ENCODE data around the gene SLC10A2. TPM values are rescaled to one million over a fixed set of nuclear protein-coding genes. Genes with fewer than 3 reads are reported as not detected.

The SLC10A2 gene
- total RNA-seq, 1 experiment from 2014 or later, result not detected

DNA sequence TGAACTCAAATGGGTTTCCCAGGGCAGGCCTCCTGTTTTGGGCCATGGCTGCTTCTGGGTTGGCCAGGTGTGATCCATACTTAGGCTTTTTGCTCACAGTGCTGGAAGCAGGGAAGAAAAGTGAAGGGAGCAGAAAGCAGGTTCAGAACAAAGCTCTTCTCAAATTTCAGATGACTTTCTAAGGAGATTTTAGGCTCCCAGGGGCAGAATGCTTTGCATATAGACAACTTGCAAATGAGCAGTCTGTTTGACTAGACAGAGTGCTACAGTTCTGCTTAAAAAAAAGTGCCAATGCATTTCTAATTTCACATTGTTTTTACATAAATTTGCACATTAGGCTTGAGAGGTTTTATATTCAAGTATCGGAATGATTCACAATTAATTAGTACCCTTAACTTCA lies 2.6 kb upstream of the SLC10A2 start:
- H3K36me3 ChIP-seq (replicated peaks; ENCODE audit: control insufficient read depth, insufficient read depth, low read length), result no peaks in the 10 kb centered on the region
- H3K27me3 ChIP-seq (ENCODE audit: control insufficient read depth, insufficient read depth, low read length), result no peaks in the 10 kb centered on the region
- DNase-seq, result peak; percentile 1
- H3K4me3 ChIP-seq (ENCODE audit: insufficient read depth, low read depth, low read length), result no peak overlapping the region

GRCh38 chr13:103067751-103068555 lies 1.7 kb upstream of the SLC10A2 start:
- no peak overlapping the region for H3K4me3 ChIP-seq (ENCODE audit: insufficient read depth, low read depth, low read length)
- H3K27me3 ChIP-seq (ENCODE audit: control insufficient read depth, insufficient read depth, low read length), result no peaks in the 10 kb centered on the region
- peak; percentile 36 for DNase-seq
- no peaks in the 10 kb centered on the region for H3K36me3 ChIP-seq (replicated peaks; ENCODE audit: control insufficient read depth, insufficient read depth, low read length)

DNA sequence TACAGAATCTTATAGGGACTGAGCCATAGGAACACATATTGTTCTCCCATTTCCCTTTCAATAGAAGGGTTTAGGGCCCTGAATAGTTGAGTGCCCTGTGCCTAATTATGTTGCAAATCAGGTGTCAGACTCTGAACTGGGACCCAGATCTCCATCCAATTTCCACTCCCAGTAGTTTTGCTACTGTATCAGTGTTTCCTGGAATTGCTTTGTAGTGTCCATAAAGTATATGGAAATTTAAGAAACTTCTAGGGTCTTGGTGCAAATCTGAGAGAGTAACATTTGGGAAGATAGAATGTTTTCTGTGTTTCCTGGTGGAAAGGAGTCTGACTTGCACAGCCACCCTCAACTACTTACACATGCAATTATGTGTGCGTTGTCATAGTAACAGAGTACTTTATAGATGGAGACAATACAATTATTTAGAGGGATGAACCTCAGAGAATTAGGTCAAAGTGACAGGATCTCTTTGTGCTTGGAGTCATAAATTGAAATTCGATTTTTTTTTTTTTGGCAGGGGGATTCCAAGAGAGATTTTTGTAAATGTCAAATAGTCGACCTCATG lies 646 bp upstream of the SLC10A2 start:
- DNase-seq, result peak; percentile 4
- Histone ChIP-seq H3K4me3 (ENCODE audit: insufficient read depth, low read depth, low read length) (no peak overlapping the region), H3K27me3 (ENCODE audit: control insufficient read depth, insufficient read depth, low read length) (no peaks in the 10 kb centered on the region), H3K36me3 (replicated peaks; ENCODE audit: control insufficient read depth, insufficient read depth, low read length) (no peaks in the 10 kb centered on the region)

GRCh38 chr13:103063376-103063775 lies 2.8 kb downstream of the SLC10A2 start:
- Histone ChIP-seq H3K4me3 (ENCODE audit: insufficient read depth, low read depth, low read length) (no peak overlapping the region), H3K27me3 (ENCODE audit: control insufficient read depth, insufficient read depth, low read length) (no peaks in the 10 kb centered on the region), H3K36me3 (replicated peaks; ENCODE audit: control insufficient read depth, insufficient read depth, low read length) (no peaks in the 10 kb centered on the region)
- DNase-seq, result no peak

GRCh38 chr13:103062079-103062478 lies 4.1 kb downstream of the SLC10A2 start:
- H3K4me3 ChIP-seq (ENCODE audit: insufficient read depth, low read depth, low read length), result no peak overlapping the region
- DNase-seq, result no peak
- no peaks in the 10 kb centered on the region for H3K27me3 ChIP-seq (ENCODE audit: control insufficient read depth, insufficient read depth, low read length)
- H3K36me3 ChIP-seq (replicated peaks; ENCODE audit: control insufficient read depth, insufficient read depth, low read length), result no peaks in the 10 kb centered on the region

- no peak for DNase-seq
- Histone ChIP-seq H3K27me3 (ENCODE audit: control insufficient read depth, insufficient read depth, low read length) (no peaks in the 10 kb centered on the region), H3K4me3 (ENCODE audit: insufficient read depth, low read depth, low read length) (no peak overlapping the region), H3K36me3 (replicated peaks; ENCODE audit: control insufficient read depth, insufficient read depth, low read length) (no peaks in the 10 kb centered on the region)
Measured at GRCh38 chr13:103056008-103056407, 10.2 kb downstream of the SLC10A2 start.

- DNase-seq, result no peak
- no peak overlapping the region for H3K4me3 ChIP-seq (ENCODE audit: insufficient read depth, low read depth, low read length)
- no peaks in the 10 kb centered on the region for H3K27me3 ChIP-seq (ENCODE audit: control insufficient read depth, insufficient read depth, low read length)
- no peaks in the 10 kb centered on the region for H3K36me3 ChIP-seq (replicated peaks; ENCODE audit: control insufficient read depth, insufficient read depth, low read length)
Measured at GRCh38 chr13:103055166-103055565, 11.1 kb downstream of the SLC10A2 start.

DNA sequence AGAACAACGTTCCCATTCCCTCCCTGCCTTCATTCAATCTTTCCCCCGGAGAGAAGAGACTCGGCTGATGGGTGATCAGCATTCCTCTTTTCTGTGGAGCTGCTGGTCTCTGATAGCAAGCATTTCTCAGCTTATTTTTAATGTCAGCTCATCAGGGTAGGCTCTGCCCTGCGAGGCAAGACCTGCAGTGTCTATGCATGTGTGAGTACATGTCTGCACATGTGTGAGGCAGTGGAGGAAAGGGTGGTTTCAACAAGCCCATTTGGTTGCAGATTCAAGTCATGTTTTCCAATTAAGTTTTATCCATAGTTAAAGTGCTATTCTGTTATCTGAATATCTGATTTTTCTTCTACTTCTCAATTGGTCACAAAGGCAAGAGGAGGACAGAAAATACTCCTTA lies 19.5 kb downstream of the SLC10A2 start:
- Histone ChIP-seq H3K4me3 (ENCODE audit: insufficient read depth, low read depth, low read length) (no peak overlapping the region), H3K36me3 (replicated peaks; ENCODE audit: control insufficient read depth, insufficient read depth, low read length) (no peaks in the 10 kb centered on the region), H3K27me3 (ENCODE audit: control insufficient read depth, insufficient read depth, low read length) (no peaks in the 10 kb centered on the region)
- no peak for DNase-seq

GRCh38 chr13:103044056-103044455 lies 22.2 kb downstream of the SLC10A2 start:
- Histone ChIP-seq H3K36me3 (replicated peaks; ENCODE audit: control insufficient read depth, insufficient read depth, low read length) (no peaks in the 10 kb centered on the region), H3K4me3 (ENCODE audit: insufficient read depth, low read depth, low read length) (no peak overlapping the region), H3K27me3 (ENCODE audit: control insufficient read depth, insufficient read depth, low read length) (no peaks in the 10 kb centered on the region; the same call in 1 of the 2 replicates)
- no peak for DNase-seq

GRCh38 chr13:103040006-103040405 lies 26.2 kb downstream of the SLC10A2 start:
- Histone ChIP-seq H3K4me3 (ENCODE audit: insufficient read depth, low read depth, low read length) (no peak overlapping the region), H3K27me3 (ENCODE audit: control insufficient read depth, insufficient read depth, low read length) (no peaks in the 10 kb centered on the region; the same call in 1 of the 2 replicates)

DNA sequence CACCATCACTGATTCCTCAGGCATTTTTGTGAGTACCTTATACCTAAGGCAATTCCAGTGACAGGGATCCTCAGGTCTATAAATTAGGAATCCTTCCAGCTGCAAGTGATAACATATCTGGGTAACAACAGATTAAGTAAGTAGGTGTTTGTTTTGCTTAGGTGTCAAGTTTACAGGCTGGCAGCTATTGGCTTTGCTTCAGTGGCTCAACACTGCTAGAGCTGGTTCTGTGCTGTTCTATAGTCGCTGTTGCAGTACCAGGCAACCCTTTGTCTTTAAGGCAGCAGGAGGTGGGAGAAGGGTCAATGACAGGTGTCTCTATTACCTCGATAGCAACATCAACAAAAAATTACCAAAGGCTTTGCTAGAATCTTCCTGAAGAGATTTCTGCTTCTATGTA lies 27.0 kb downstream of the SLC10A2 start:
- no peak for DNase-seq
- Histone ChIP-seq H3K36me3 (replicated peaks; ENCODE audit: control insufficient read depth, insufficient read depth, low read length) (no peaks in the 10 kb centered on the region), H3K4me3 (ENCODE audit: insufficient read depth, low read depth, low read length) (no peak overlapping the region), H3K27me3 (ENCODE audit: control insufficient read depth, insufficient read depth, low read length) (no peaks in the 10 kb centered on the region; the same call in 1 of the 2 replicates)

More at GRCh38 chr13:103040006-103040405, 26.2 kb downstream of the SLC10A2 start:
- H3K36me3 ChIP-seq (replicated peaks; ENCODE audit: control insufficient read depth, insufficient read depth, low read length), result no peaks in the 10 kb centered on the region
- no peak for DNase-seq

DNA sequence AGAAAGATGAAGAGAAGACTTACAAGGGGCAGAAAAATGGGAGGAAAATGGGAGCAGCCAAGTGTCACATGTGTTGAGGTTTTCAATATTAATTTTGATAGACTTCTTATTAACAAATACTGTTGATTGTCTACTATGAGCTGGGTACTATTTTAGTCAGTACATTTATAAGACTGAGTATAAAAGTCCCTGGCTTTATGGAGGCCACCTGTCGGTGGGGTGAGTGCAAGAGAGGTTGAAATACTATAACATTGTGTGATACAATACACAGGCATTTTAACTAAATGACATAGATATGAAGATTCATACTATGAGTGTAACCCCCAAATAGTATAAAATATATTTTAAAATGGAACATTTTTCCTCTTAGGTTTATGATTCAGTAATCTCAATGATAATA lies 29.9 kb downstream of the SLC10A2 start:
- no peaks in the 10 kb centered on the region; the same call in 1 of the 2 replicates for H3K27me3 ChIP-seq (ENCODE audit: control insufficient read depth, insufficient read depth, low read length)
- H3K4me3 ChIP-seq (ENCODE audit: insufficient read depth, low read depth, low read length), result no peak overlapping the region
- no peak for DNase-seq
- H3K36me3 ChIP-seq (replicated peaks; ENCODE audit: control insufficient read depth, insufficient read depth, low read length), result no peaks in the 10 kb centered on the region

GRCh38 chr13:103033999-103034398 lies 32.2 kb downstream of the SLC10A2 start:
- H3K36me3 ChIP-seq (replicated peaks; ENCODE audit: control insufficient read depth, insufficient read depth, low read length), result no peaks in the 10 kb centered on the region
- H3K27me3 ChIP-seq (ENCODE audit: control insufficient read depth, insufficient read depth, low read length), result no peaks in the 10 kb centered on the region
- H3K4me3 ChIP-seq (ENCODE audit: insufficient read depth, low read depth, low read length), result no peak overlapping the region
- DNase-seq, result no peak

DNA sequence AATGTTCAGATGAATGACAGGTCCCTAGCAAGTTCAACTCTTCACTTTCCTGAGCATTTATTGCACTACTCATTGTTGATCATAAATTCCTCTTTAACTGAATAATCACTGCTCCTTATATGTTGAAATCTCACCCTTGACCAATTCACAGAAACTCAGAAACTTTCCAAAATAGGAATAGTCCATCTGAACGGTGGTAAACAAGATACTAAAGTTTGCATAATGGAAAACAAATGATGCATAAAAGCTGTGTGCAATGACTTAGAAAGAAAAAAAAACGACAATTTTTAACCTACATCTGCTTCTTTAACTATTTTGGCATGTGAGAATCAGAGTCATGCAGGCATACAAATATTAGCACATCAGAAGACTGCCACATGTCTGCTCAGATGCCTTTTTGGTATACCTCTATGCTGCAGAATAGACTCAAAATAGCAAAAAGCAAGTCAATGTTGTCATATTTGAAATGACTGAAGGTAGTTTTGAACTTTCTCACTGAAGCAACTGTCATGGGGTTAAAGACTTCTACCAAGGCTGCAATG lies 34.8 kb downstream of the SLC10A2 start:
- no peak overlapping the region for H3K4me3 ChIP-seq (ENCODE audit: insufficient read depth, low read depth, low read length)
- no peaks in the 10 kb centered on the region for H3K27me3 ChIP-seq (ENCODE audit: control insufficient read depth, insufficient read depth, low read length)
- DNase-seq, result no peak
- no peaks in the 10 kb centered on the region for H3K36me3 ChIP-seq (replicated peaks; ENCODE audit: control insufficient read depth, insufficient read depth, low read length)

GRCh38 chr13:103030776-103031175 lies 35.4 kb downstream of the SLC10A2 start:
- DNase-seq, result no peak
- no peaks in the 10 kb centered on the region for H3K36me3 ChIP-seq (replicated peaks; ENCODE audit: control insufficient read depth, insufficient read depth, low read length)
- no peak overlapping the region for H3K4me3 ChIP-seq (ENCODE audit: insufficient read depth, low read depth, low read length)
- H3K27me3 ChIP-seq (ENCODE audit: control insufficient read depth, insufficient read depth, low read length), result no peaks in the 10 kb centered on the region
